Gastroesophageal sphincter (tissue), 3 donors: ENCODE results near the gene MUC5B.
"Not testable (repeated sequence)": the region's sequence is repeated elsewhere in the genome, so short reads cannot be mapped to it uniquely, and the experiment has no call there.

Experiments
- EP300 ChIP-seq: sonication (generic); formaldehyde crosslinking; IDR thresholded peaks from one replicate; pipeline ENCODE4 v1.6.1; 2017; ENCODE audit warnings: antibody characterized with exemption, mild to moderate bottlenecking
- POLR2A ChIP-seq, 2 donors: fragments of 450-650 bp; IDR thresholded peaks; one replicate each; pipeline ENCODE4 v1.6.1; 2017; ENCODE audit warnings: antibody characterized with exemption in 2 of 2, mild to moderate bottlenecking in 2 of 2, moderate library complexity in 1 of 2
- TF ChIP-seq, protein P1 (sequence below), 4 experiments: fragments of 200-600 bp in 2 of 4; fragments of 450-650 bp in 2 of 4; sonication (generic) in 1 of 4; IDR thresholded peaks; one replicate each; pipeline ENCODE4 v1.5.1; 2017 to 2019; ENCODE audit warnings: antibody characterized with exemption in 4 of 4, mild to moderate bottlenecking in 2 of 4, moderate library complexity in 2 of 4

DNA sequence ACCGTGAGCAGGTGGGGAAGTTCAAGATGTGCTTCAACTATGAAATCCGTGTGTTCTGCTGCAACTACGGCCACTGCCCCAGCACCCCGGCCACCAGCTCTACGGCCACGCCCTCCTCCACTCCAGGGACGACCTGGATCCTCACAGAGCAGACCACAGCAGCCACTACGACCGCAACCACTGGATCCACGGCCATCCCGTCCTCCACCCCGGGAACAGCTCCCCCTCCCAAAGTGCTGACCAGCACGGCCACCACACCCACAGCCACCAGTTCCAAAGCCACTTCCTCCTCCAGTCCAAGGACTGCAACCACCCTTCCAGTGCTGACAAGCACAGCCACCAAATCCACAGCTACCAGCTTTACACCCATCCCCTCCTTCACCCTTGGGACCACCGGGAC is 22.9 kb downstream of the MUC5B start:
- not testable (repeated sequence) for TF ChIP-seq EP300; POLR2A (IDR thresholded peaks at IDR 0.05)
- TF ChIP-seq, protein P1, sequence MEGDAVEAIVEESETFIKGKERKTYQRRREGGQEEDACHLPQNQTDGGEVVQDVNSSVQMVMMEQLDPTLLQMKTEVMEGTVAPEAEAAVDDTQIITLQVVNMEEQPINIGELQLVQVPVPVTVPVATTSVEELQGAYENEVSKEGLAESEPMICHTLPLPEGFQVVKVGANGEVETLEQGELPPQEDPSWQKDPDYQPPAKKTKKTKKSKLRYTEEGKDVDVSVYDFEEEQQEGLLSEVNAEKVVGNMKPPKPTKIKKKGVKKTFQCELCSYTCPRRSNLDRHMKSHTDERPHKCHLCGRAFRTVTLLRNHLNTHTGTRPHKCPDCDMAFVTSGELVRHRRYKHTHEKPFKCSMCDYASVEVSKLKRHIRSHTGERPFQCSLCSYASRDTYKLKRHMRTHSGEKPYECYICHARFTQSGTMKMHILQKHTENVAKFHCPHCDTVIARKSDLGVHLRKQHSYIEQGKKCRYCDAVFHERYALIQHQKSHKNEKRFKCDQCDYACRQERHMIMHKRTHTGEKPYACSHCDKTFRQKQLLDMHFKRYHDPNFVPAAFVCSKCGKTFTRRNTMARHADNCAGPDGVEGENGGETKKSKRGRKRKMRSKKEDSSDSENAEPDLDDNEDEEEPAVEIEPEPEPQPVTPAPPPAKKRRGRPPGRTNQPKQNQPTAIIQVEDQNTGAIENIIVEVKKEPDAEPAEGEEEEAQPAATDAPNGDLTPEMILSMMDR (IDR thresholded peaks at IDR 0.05) = not testable (repeated sequence)
